Uterus (tissue), 4 donors: ENCODE measurements around the gene VCL. TPM values are rescaled to one million over a fixed set of nuclear protein-coding genes. Genes with fewer than 3 reads are reported as not detected.
A peak's percentile ranks its signal among the peaks of the same experiment; 100 is the strongest.

Source experiments
- DNase-seq, 2 donors: peaks; one replicate each; pipeline ENCODE4 v3.0.0-alpha.2; 2019 to 2020
- H3K27ac ChIP-seq, 2 donors: fragments of 200-600 bp; sonication (generic); 1 replicate in 1 of 2; 2 replicates in 1 of 2; pipeline ENCODE4 v1.5.1; 2016 to 2018
- H3K27me3 ChIP-seq, 2 donors: fragments of 200-600 bp; sonication (generic); one replicate each; pipeline ENCODE4 v1.5.1; 2018 to 2019; ENCODE audit warnings: control low read depth in 1 of 2
- H3K36me3 ChIP-seq, 2 donors: fragments of 200-600 bp; sonication (generic); one replicate each; pipeline ENCODE4 v1.5.1; 2019; ENCODE audit warnings: control low read depth in 1 of 2
- H3K4me1 ChIP-seq, 2 donors: fragments of 200-600 bp; sonication (generic); one replicate each; pipeline ENCODE4 v1.5.1; 2018 to 2019; ENCODE audit warnings: control low read depth in 1 of 2
- H3K4me3 ChIP-seq, 2 donors: fragments of 200-600 bp; sonication (generic); 1 replicate in 1 of 2; 2 replicates in 1 of 2; pipeline ENCODE4 v1.5.1; 2018 to 2019; ENCODE audit warnings: mild to moderate bottlenecking in 1 of 2
- H3K9me3 ChIP-seq, 2 donors: fragments of 200-600 bp; sonication (generic); one replicate each; pipeline ENCODE4 v1.5.1; 2019; ENCODE audit warnings: control low read depth in 1 of 2
- POLR2A ChIP-seq, 2 donors: fragments of 450-650 bp; IDR thresholded peaks; one replicate each; pipeline ENCODE4 v1.6.1; 2016; ENCODE audit warnings: antibody characterized with exemption in 2 of 2, mild to moderate bottlenecking in 1 of 2, moderate library complexity in 1 of 2
- intact Hi-C: fragments of 100-400 bp; cut with DNase I; formaldehyde crosslinking; loops from one replicate; pipeline ENCODE4 v1.15.1; 2023; ENCODE audit warnings: low total_unique reads
- total RNA-seq, 4 donors: library from RNA; depleted of rRNA in 3 of 4; stranded (reverse); fragments of >200 nt in 3 of 4; gene quantifications; one replicate each; pipeline versions ENCODE4 v1.1.0 to v1.2.4, GENCODE V29; 2014 to 2023
- TF ChIP-seq, protein P1 (sequence below), 4 experiments: fragments of 200-600 bp in 2 of 4; fragments of 450-650 bp in 2 of 4; sonication (generic) in 2 of 4; IDR thresholded peaks; one replicate each; pipeline ENCODE4 v1.5.1; 2016 to 2019; ENCODE audit warnings: antibody characterized with exemption in 4 of 4, mild to moderate bottlenecking in 2 of 4, moderate library complexity in 1 of 4
- donor health status: DM: yes; HTN: yes; CAD: no.

The VCL gene
- total RNA-seq, 4 donors from 2014 or later: 77.4 to 313 (median 215) TPM

DNA sequence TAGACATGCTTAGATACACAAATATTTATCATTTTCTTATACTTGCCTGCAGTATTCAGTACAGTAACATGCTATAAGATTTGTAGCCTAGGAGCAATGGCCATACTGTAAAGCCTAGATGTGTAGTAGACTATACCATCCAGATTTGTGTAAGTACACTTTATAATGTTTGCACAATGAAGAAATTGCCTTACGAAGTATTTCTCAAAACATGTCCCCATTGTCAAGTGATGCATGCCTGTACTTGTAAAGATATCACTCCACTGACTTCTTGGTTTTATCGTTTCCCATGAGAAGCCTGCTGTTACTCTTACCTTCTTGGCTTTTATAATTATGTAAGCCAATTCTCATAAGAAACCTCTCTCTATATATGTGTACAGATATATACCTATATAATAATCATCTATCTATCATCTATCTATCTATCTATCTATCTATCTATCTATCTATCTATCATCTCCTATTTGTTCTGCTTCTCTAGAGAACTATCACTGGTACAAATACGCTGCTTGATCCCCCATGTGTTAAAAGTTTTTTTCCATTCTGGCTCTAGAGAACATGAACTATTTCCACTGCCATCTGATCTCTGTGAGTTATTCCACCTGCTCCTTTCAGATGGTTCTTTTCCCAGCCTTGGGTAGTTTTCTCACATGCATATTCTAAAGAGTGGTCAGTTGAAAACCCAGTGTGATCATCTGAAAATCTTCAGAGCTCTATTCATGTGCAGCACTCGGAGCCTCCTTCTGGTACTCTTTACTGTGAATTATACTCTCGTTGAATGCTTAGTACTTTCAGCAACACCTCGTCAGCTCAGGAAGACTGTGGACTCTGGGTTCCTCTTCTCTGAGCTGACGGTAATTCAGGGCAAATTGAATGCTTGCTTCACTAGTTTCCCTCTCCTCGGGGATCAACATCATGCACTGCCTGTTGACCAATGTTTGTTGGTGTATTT is 14.5 kb upstream of the VCL start:
- TF ChIP-seq, protein P1, sequence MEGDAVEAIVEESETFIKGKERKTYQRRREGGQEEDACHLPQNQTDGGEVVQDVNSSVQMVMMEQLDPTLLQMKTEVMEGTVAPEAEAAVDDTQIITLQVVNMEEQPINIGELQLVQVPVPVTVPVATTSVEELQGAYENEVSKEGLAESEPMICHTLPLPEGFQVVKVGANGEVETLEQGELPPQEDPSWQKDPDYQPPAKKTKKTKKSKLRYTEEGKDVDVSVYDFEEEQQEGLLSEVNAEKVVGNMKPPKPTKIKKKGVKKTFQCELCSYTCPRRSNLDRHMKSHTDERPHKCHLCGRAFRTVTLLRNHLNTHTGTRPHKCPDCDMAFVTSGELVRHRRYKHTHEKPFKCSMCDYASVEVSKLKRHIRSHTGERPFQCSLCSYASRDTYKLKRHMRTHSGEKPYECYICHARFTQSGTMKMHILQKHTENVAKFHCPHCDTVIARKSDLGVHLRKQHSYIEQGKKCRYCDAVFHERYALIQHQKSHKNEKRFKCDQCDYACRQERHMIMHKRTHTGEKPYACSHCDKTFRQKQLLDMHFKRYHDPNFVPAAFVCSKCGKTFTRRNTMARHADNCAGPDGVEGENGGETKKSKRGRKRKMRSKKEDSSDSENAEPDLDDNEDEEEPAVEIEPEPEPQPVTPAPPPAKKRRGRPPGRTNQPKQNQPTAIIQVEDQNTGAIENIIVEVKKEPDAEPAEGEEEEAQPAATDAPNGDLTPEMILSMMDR (IDR thresholded peaks at IDR 0.05): no peak
- TF ChIP-seq POLR2A (IDR thresholded peaks at IDR 0.05): no peak
- no peaks in the 10 kb centered on the region for H3K27me3 ChIP-seq
- DNase-seq: no peak
- intact Hi-C loops: no loop called here
- peak overlapping the region in 1 of 2 donors; percentile 38 for H3K27ac ChIP-seq
- no peak overlapping the region for H3K4me3 ChIP-seq
- no peaks in the 10 kb centered on the region for H3K4me1 ChIP-seq
- no peaks in the 10 kb centered on the region for H3K36me3 ChIP-seq
- H3K9me3 ChIP-seq: no peaks in the 10 kb centered on the region

DNA sequence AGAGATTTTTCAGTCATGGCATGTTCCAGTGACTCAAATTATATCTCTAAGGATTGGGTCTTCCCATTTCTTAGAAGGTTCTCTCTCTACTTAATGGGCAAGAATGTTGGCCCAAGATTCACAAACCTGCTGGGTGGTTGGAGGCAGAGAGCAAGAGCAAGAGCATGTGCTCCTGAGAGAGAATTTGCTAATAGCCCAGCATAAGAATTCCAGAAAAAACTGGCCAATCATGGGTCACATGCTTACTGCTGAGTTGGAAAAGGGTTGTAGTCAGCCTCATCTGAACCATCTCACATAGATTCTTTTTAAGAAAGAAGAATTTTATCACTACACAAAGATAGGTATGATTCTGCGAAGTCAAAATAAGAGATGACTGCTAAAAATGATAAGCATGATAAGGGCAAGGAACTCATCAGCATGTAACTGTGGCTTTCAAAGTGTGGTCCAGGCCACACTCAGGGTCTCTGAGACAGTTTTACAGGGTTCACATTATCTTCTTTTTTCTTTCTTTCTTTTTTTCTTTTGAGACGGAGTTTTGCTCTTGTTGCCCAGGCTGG is 8.2 kb upstream of the VCL start:
- DNase-seq: no peak
- Histone ChIP-seq H3K4me1 (no peaks in the 10 kb centered on the region), H3K4me3 (no peak overlapping the region), H3K27ac (no peak overlapping the region), H3K9me3 (no peaks in the 10 kb centered on the region), H3K27me3 (no peaks in the 10 kb centered on the region), H3K36me3 (no peaks in the 10 kb centered on the region)
- TF ChIP-seq, protein P1 (IDR thresholded peaks at IDR 0.05): no peak
- TF ChIP-seq POLR2A (IDR thresholded peaks at IDR 0.05): no peak
- intact Hi-C loops: no loop called here

DNA sequence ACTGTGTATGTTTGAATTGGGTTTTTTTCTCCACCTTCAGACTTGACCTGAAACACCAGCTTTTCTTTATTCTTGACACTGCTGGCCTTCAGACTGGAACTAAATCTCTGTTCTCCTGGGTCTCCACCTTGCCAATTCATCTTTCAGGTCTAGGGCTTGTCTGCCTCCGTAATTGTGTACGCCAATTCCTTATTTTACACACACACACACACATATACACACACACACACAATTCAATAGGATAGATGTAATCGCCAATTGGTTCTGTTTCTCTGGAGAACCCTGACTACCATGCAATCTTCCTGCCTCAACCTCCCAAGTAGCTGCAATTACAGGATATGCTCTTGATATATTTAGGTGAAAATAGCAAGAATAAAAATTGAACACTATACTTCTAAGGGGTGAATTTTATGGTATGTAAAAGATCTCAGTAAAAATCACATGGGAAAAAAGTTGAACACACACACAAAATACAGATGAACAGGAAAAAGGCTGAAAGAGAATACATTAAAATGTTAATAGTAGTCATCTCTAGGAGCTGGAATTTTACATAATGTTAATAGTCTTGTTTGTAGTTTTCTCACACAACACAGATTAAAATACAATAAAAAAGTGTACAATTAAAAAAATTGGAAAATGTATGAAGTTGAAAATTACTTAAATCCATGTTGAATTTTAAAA is 6.6 kb upstream of the VCL start:
- Histone ChIP-seq H3K9me3 (no peaks in the 10 kb centered on the region), H3K4me3 (no peak overlapping the region), H3K27me3 (no peaks in the 10 kb centered on the region), H3K4me1 (no peaks in the 10 kb centered on the region), H3K36me3 (no peaks in the 10 kb centered on the region), H3K27ac (no peak overlapping the region)
- DNase-seq: no peak
- intact Hi-C loops: no loop called here
- TF ChIP-seq POLR2A (IDR thresholded peaks at IDR 0.05): no peak
- TF ChIP-seq, protein P1 (IDR thresholded peaks at IDR 0.05): no peak

DNA sequence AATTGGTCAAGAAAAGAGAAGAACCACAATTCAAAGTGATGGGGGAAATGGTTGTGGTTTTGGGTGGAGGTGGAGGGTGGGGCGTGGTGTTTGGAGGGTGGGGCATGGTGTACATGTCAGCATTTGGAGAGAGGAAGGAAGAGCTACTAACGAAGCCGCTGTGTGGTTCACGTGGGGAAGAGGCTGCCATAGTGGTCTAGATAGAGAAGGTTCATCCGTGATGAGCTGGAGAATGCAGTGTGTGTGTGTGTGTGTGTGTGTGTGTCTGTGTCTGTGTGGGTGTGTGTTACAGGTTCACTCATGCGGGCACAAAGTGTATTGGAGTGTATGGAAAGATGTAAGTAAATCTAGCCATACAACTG is 6.1 kb upstream of the VCL start:
- Histone ChIP-seq H3K4me3 (no peak overlapping the region), H3K36me3 (no peaks in the 10 kb centered on the region), H3K27me3 (no peaks in the 10 kb centered on the region), H3K4me1 (no peaks in the 10 kb centered on the region), H3K27ac (no peak overlapping the region), H3K9me3 (no peaks in the 10 kb centered on the region)
- no peak for TF ChIP-seq POLR2A (IDR thresholded peaks at IDR 0.05)
- TF ChIP-seq, protein P1 (IDR thresholded peaks at IDR 0.05): no peak
- DNase-seq: no peak
- intact Hi-C loops: no loop called here
